ENCODE measurements around the gene TECPR1. TPM values are rescaled to one million over a fixed set of nuclear protein-coding genes. Genes with fewer than 3 reads are reported as not detected.

Gene TECPR1
- total and polyA plus RNA-seq, 3 donors from 2014 or later: 13.5 to 24.6 (median 18.5) TPM

- no peak for TF ChIP-seq CTCF (IDR thresholded peaks at IDR 0.05)
- TF ChIP-seq POLR2A (IDR thresholded peaks at IDR 0.05): no peak
- no peaks in the 10 kb centered on the region for H3K36me3 ChIP-seq (ENCODE audit: low read depth, missing control alignments)
- peak overlapping the region in 1 of 2 donors; percentile 57 for H3K27ac ChIP-seq
Measured at GRCh38 chr7:98276241-98276761, 24.3 kb upstream of the TECPR1 start.

GRCh38 chr7:98267303-98267702, 15.3 kb upstream of the TECPR1 start:
- intact Hi-C loops (cut with DNase I; ENCODE audit: low total_unique reads): no loop called here
- H3K27me3 ChIP-seq: no peaks in the 10 kb centered on the region
- no peak for TF ChIP-seq CTCF (IDR thresholded peaks at IDR 0.05)
- no peak overlapping the region for H3K4me3 ChIP-seq
- no peak overlapping the region for H3K27ac ChIP-seq
- no peak for DNase-seq
- WGBS, 2 donors: 89 to 90% methylated on average over 3 of the region's 3 CpGs
- no peaks in the 10 kb centered on the region for H3K4me1 ChIP-seq
- no peaks in the 10 kb centered on the region for H3K9me3 ChIP-seq
- H3K36me3 ChIP-seq (ENCODE audit: low read depth, missing control alignments): no peaks in the 10 kb centered on the region

More at GRCh38 chr7:98276241-98276761, 24.3 kb upstream of the TECPR1 start:
- peaks cover 6% of the 10 kb centered on the region for H3K4me1 ChIP-seq
- H3K27me3 ChIP-seq: no peaks in the 10 kb centered on the region
- no peaks in the 10 kb centered on the region for H3K9me3 ChIP-seq
- H3K4me3 ChIP-seq: no peak overlapping the region
- 43 to 52% methylated on average over 5 of the region's 5 CpGs for WGBS, 2 donors
- peak; percentile 71 for DNase-seq
- intact Hi-C loops (cut with DNase I; ENCODE audit: low total_unique reads): no loop called here

- TF ChIP-seq POLR2A (IDR thresholded peaks at IDR 0.05) (no peak), CTCF (IDR thresholded peaks at IDR 0.05) (peak in 2 of 3 experiments; percentile 25 to 38)
- WGBS, 2 donors: 41 to 71% methylated on average over 2 of the region's 2 CpGs
- no peaks in the 10 kb centered on the region for H3K27me3 ChIP-seq
- H3K9me3 ChIP-seq: no peaks in the 10 kb centered on the region
- no peak for DNase-seq
- intact Hi-C loops (cut with DNase I; ENCODE audit: low total_unique reads): no loop called here
- no peaks in the 10 kb centered on the region for H3K36me3 ChIP-seq (ENCODE audit: low read depth, missing control alignments)
- no peak overlapping the region for H3K4me3 ChIP-seq
- no peak overlapping the region for H3K27ac ChIP-seq
- H3K4me1 ChIP-seq: no peaks in the 10 kb centered on the region
Measured at GRCh38 chr7:98266840-98267239, 14.8 kb upstream of the TECPR1 start.

GRCh38 chr7:98265841-98266271, 13.8 kb upstream of the TECPR1 start:
- H3K36me3 ChIP-seq (ENCODE audit: low read depth, missing control alignments): no peaks in the 10 kb centered on the region
- TF ChIP-seq POLR2A (IDR thresholded peaks at IDR 0.05): no peak
- TF ChIP-seq CTCF (IDR thresholded peaks at IDR 0.05): no peak
- no peak overlapping the region for H3K27ac ChIP-seq
- no peaks in the 10 kb centered on the region for H3K27me3 ChIP-seq
- no peaks in the 10 kb centered on the region for H3K9me3 ChIP-seq
- H3K4me1 ChIP-seq: no peaks in the 10 kb centered on the region
- DNase-seq: no peak
- 80 to 94% methylated on average over 5 of the region's 5 CpGs for WGBS, 2 donors
- intact Hi-C loops (cut with DNase I; ENCODE audit: low total_unique reads): no loop called here
- H3K4me3 ChIP-seq: no peak overlapping the region

- H3K4me3 ChIP-seq: no peak overlapping the region
- intact Hi-C loops (cut with DNase I; ENCODE audit: low total_unique reads): no loop called here
- H3K4me1 ChIP-seq: no peaks in the 10 kb centered on the region
- 75 to 85% methylated on average over 6 of the region's 6 CpGs for WGBS, 2 donors
- H3K27ac ChIP-seq: no peak overlapping the region
- no peak for TF ChIP-seq CTCF (IDR thresholded peaks at IDR 0.05)
- TF ChIP-seq POLR2A (IDR thresholded peaks at IDR 0.05): no peak
- no peaks in the 10 kb centered on the region for H3K9me3 ChIP-seq
- no peak for DNase-seq
- no peaks in the 10 kb centered on the region for H3K27me3 ChIP-seq
- no peaks in the 10 kb centered on the region for H3K36me3 ChIP-seq (ENCODE audit: low read depth, missing control alignments)
Measured at GRCh38 chr7:98257701-98258100, 5.7 kb upstream of the TECPR1 start.

Measured in testis (tissue), 3 donors.